ENCODE results near the gene TRAPPC12.

TRAPPC12 gene

DNA sequence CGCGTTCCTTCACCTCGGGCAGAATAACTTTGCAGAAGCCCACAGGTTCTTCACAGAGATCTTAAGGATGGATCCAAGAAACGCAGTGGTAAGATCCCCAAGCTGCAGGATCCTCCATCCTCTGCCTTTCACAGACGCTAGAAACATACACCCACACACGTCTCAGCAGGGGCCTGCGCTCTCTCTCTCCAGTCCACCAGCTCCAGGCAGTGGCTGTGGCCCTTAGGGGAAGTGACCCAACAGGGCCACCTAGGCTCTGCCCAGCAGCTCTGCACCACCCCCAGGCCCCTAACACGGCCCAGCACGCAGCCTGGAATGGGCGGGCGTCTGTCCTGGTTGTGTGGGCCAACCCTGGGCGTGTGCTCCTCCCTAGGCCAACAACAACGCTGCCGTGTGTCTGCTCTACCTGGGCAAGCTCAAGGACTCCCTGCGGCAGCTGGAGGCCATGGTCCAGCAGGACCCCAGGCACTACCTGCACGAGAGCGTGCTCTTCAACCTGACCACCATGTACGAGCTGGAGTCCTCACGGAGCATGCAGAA is 99.4 kb downstream of the TRAPPC12 start:
- no peak overlapping the region for H3K4me3 ChIP-seq (ENCODE audit: low read depth, low read length)

DNA sequence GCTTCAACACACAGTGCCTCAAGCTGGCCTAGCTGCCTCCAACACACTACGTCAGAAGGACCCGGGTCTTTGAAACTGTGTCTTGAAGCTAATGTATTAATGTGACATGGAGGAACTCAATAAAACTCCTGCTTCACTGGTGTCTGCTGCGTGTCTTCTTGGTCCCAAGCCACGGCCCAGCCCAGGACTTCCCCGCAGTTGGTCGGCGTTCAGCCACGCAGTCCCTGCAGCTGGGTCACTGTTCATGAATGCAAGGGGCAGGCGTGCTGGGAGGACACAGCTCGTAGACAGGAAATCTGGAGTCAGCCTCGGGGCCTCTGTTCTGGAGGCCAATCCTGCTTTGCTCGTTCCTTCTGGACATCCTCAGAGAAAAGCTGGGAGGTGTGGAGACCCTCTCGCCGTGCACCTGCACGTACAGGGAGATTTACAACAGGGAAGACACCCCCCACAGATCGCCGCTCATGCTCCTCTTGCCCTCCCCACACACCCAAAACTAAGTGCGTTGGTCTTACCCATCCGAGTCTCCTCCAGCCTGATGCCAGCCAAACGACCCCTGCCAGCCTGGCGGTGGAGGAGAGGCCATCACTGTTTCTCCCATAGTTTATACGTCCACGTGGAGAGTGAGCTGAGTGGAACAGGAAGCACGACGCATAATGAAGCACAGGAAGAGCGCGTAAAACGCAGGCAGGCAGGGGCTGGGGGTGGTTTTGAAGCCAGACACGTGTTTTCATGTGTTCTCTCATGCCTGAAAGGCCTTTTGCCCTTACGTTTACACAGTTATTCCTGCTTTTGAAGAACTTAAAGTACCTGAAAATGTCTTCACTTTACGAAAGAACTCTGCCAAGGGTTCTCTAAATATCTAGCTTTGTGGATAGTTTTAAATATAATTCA is 100.2 kb downstream of the TRAPPC12 start:
- DNase-seq (ENCODE audit: low read depth), result no peak

More for the DNA sequence above, 99.4 kb downstream of the TRAPPC12 start:
- DNase-seq (ENCODE audit: low read depth), result no peak

DNA sequence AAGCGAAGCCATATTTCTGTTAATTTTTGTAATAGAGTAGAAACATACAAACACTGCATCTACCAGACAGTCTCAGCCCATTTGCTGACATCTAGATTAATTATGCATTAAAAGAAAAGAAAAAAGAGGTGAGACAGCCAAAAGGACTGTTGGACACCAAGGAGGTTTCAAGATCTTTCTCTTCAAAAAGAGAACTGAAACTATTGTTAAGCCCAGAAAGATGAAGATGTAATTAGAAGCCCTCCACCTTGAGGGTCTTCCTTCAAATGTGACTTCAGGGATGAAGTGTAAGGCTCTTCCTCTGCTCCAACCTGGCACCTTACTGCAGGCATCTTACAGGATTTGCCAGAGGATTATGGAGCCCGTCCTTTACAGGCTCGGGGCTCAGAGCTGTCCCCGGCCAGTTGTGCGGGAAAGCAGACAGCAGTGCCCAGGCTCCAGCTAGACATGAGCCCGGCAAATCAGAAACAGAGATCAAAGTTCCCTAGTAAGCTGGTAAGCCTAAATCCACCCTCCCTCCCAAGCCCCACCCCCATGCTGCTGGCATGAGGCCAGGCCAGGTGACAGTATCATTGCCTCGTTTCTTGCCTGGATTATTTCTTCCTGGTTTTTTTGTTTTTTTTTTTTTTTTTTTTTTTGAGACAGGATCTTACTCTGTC is 101.0 kb downstream of the TRAPPC12 start:
- no peak for DNase-seq (ENCODE audit: low read depth)
- no peak overlapping the region for H3K4me3 ChIP-seq (ENCODE audit: low read depth, low read length)

More for the DNA sequence above, 100.2 kb downstream of the TRAPPC12 start:
- no peak overlapping the region for H3K4me3 ChIP-seq (ENCODE audit: low read depth, low read length)

DNA sequence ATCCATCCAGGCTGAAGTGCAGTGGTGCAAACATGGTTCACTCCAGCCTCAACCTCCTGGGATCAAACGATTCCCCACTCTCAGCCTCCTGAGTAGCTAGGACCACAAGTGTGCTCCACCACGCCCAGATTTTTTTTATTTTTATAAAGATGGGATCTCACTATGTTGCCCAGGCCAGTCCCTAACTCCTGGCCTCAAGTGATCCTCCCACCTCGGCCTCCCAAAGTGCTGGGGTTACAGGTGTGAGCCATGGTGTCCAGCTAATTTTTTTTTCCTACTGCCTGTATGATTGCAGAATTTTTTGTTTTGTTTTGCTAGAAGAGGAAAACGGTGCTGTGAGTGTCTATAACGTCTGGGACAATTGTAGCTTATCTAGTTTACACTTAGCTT is 101.5 kb downstream of the TRAPPC12 start:
- no peak for DNase-seq (ENCODE audit: low read depth)

DNA sequence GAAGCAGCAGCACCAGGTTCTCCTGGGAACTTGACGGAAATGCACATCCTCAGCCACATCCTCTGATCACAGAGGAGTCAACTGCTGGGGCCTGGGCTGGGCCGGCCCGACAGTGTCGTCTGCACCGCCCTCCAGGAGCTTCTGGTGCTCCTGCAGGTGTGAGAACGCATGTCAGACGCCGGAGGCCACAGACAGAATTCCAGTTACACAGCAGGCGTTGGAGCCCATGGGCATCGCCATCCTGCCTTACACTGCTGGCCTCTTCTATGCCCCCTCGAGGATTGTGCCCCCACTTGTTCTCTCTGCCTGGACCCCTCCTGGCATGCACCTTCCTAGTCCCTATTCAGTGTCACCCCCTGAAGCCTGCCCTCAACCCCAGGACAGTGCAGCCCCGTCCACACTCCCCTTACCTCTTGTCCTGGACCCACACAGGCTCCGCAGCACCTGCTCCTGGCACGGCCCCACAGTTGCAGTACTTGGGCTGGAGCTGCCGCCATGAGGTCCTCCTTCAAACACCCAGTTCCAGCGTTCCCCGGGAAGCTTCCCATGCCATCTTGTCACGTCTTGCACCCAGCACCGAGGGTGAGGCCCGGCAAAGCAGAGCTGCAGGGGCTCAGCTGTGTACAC is 102.4 kb downstream of the TRAPPC12 start:
- H3K4me3 ChIP-seq (ENCODE audit: low read depth, low read length), result no peak overlapping the region
- no peak for DNase-seq (ENCODE audit: low read depth)

More for the DNA sequence above, 101.5 kb downstream of the TRAPPC12 start:
- no peak overlapping the region for H3K4me3 ChIP-seq (ENCODE audit: low read depth, low read length)

- DNase-seq (ENCODE audit: low read depth), result no peak
- no peak overlapping the region for H3K4me3 ChIP-seq (ENCODE audit: low read depth, low read length)
Measured at GRCh38 chr2:3482363-3482821, 102.9 kb downstream of the TRAPPC12 start.

GRCh38 chr2:3483227-3483985 is 103.9 kb downstream of the TRAPPC12 start:
- no peak overlapping the region for H3K4me3 ChIP-seq (ENCODE audit: low read depth, low read length)
- no peak for DNase-seq (ENCODE audit: low read depth)

- no peak overlapping the region for H3K4me3 ChIP-seq (ENCODE audit: low read depth, low read length)
- DNase-seq (ENCODE audit: low read depth), result no peak
Measured at GRCh38 chr2:3483986-3484960, 104.8 kb downstream of the TRAPPC12 start.

DNA sequence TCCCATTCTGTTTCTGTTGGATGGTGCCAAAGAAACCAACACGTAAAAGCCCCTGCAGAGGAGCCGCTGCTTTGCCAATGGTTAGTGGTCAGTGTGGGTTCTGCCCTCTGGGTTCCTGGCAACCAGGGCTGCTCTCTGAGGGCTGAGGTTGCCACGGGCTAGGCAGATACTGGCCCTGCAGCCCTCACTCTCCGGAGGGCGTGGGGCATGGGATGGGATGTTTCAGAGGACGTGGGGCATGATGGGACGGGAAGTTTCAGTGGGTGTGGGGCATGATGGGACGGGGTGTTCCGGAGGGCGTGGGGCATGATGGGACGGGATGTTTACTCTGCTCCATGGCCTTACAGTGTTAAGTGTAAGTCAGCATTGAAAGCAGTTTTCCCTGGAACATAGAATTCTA is 105.7 kb downstream of the TRAPPC12 start:
- H3K4me3 ChIP-seq (ENCODE audit: low read depth, low read length), result no peak overlapping the region
- no peak for DNase-seq (ENCODE audit: low read depth)

DNA sequence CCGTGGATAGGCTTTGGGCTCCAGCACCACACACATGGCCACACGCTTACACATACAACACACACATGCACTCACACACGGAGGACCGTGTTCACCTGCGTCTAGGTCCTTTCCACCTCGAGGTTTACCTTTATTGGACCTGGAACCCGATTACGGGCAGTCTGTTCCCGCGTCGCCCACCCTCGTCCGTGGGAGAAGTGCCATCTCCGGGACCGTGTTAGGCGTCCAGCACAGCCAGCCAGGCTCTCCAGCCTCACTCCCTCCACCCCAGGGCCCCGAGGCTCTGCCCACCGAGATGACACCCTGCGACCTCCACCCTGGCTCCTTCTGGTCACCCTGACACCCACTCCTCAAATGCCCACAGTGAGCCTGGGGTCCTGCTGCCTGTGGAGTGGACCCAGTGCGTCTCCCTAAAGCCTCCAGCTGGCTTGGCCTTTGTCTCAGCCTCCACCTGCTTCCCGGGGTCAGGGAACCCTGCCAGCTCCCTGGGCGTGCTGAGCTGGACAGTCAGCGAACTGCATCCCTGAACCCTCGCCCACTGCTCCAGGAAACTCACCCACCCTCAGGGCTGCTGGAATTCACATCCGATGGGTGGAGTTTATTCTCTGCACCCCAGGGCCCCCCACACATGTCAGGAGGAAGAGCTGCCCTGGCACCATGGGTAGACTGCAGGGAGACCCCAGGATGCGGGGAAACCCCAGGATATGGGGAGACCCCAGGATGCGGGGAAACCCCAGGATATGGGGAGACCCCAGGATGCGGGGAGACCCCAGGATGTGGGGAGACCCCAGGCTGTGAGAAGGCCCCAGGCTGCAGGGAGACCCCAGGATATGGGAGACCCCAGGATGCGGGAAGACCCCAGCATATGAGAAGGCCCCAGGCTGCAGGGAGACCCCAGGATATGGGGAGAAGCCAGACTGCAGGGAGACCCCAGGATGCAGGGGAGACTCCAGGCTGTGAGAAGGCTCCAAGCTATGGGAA is 106.8 kb downstream of the TRAPPC12 start:
- H3K4me3 ChIP-seq (ENCODE audit: low read depth, low read length), result no peak overlapping the region
- DNase-seq (ENCODE audit: low read depth), result no peak

GRCh38 chr2:3487028-3487425 is 107.5 kb downstream of the TRAPPC12 start:
- no peak for DNase-seq (ENCODE audit: low read depth)
- no peak overlapping the region for H3K4me3 ChIP-seq (ENCODE audit: low read depth, low read length)

GRCh38 chr2:3487432-3487831 is 107.9 kb downstream of the TRAPPC12 start:
- no peak overlapping the region for H3K4me3 ChIP-seq (ENCODE audit: low read depth, low read length)
- DNase-seq (ENCODE audit: low read depth), result no peak

- DNase-seq (ENCODE audit: low read depth), result no peak
- H3K4me3 ChIP-seq (ENCODE audit: low read depth, low read length), result no peak overlapping the region
Measured at GRCh38 chr2:3488061-3488531, 108.6 kb downstream of the TRAPPC12 start.

DNA sequence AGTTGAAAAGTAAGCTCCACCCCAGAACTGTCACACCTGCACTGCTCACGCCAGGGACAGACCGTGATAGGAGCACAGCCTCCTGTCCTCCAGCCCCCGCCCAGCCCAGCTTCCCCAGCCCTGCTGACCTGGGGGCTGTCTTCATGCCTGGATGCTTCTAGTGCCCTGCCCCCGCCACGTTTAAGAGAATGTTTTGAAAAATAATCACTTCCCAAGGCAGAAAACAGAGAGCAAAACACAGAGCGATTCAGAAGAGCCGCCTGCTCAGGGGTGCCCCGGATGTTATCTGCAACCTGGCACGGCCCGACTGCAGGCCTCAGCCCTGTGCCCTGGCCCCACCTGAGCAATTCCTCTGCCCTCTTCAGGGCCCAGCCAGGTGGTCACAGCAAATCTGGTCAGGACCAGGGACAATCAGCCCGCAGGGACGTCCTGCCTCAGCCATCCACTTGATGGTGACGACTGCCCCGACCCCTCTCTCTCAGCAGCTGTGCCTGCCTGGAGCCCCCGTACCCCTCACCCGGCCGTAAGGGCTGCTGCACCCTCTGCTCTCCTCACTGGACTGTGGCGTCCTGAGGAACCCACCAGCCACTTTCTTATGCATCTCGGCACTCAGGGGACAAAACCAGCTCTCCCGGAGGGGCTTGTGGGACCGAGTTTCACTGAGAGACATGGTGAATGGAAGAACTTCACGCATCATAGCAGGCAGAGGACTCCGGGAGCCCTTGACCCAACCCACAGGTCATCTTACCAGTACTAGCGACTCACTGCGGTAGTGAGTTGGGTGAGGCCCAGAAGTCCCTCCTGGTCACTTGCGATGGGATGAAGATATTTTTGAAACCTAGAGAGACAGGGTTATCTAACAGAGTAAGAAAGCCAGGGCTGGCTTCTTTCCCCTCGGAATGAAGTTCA is 109.6 kb downstream of the TRAPPC12 start:
- DNase-seq (ENCODE audit: low read depth), result no peak
- no peak overlapping the region for H3K4me3 ChIP-seq (ENCODE audit: low read depth, low read length)

DNA sequence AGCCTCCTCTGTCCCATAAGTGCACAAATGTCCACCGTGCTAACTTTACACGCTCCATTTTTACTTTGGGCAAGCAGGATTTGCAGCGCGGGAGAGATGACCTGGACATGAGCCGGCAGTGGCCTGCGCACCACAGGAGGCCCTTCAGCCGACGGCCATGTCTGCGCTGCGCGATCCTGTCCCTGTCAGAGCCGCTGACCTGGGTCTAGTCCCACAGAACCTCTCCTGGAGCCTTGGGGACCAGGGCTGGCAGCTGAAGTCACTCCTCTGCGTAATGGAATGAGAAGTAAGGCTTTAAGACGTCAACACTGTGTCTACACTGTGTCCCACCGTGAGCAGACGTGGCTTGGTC is 110.2 kb downstream of the TRAPPC12 start:
- H3K4me3 ChIP-seq (ENCODE audit: low read depth, low read length), result no peak overlapping the region
- DNase-seq (ENCODE audit: low read depth), result no peak
